Measurements from ENCODE around the gene DIS3L2.

- TF ChIP-seq CTCF (IDR thresholded peaks at IDR 0.05) (no peak), POLR2A (IDR thresholded peaks at IDR 0.05) (no peak)
Measured at GRCh38 chr2:232342635-232343565, 381.4 kb downstream of the DIS3L2 start.

Data from uterus (tissue), 2 donors.